Activated CD4-positive, alpha-beta memory T cell treated with anti-CD3 and anti-CD28 coated beads for 36 hours (primary cell): ENCODE measurements around the gene MRTFB. TPM values are rescaled to one million over a fixed set of nuclear protein-coding genes. Genes with fewer than 3 reads are reported as not detected.
"Not testable (repeated sequence)": the region's sequence is repeated elsewhere in the genome, so short reads cannot be mapped to it uniquely, and the experiment has no call there.

Experiments used
- CTCF ChIA-PET: fragments of 350-600 bp; sonication (Branson Sonifier 250); formaldehyde crosslinking; loops from one replicate; lab custom pipeline; 2021; ENCODE audit warnings: antibody characterized with exemption, inconsistent platforms; lab: Charles Lee
- POLR2A ChIA-PET: fragments of 350-600 bp; sonication (Branson Sonifier 250); formaldehyde crosslinking; loops from one replicate; lab custom pipeline; 2021; ENCODE audit warnings: antibody characterized with exemption; lab: Charles Lee
- DNase-seq: peaks from one replicate; pipeline ENCODE4 v3.0.0-alpha.2; 2020
- H3K27ac Mint-ChIP-seq: one replicate; pipeline ENCODE4 v1.8.0; 2021; ENCODE audit warnings: mixed read lengths
- H3K27me3 Mint-ChIP-seq: one replicate; pipeline ENCODE4 v1.8.0; 2021; ENCODE audit warnings: mixed read lengths
- H3K36me3 Mint-ChIP-seq: one replicate; pipeline ENCODE4 v1.8.0; 2021; ENCODE audit warnings: mixed read lengths
- H3K4me1 Mint-ChIP-seq: one replicate; pipeline ENCODE4 v1.8.0; 2021; ENCODE audit warnings: low read depth, mixed read lengths
- H3K4me3 Mint-ChIP-seq: one replicate; pipeline ENCODE4 v1.8.0; 2021; ENCODE audit warnings: mild to moderate bottlenecking, mixed read lengths
- H3K9me3 Mint-ChIP-seq: one replicate; pipeline ENCODE4 v1.8.0; 2021; ENCODE audit warnings: mixed read lengths
- intact Hi-C: fragments of 100-400 bp; cut with micrococcal nuclease; formaldehyde crosslinking; loops from one replicate; pipeline ENCODE4 v1.15.1; 2023
- total RNA-seq, 2 experiments: library from RNA; stranded (reverse); gene quantifications; one replicate each; pipeline ENCODE4 v1.2.3, GENCODE V29; 2021

Gene MRTFB, protein sequence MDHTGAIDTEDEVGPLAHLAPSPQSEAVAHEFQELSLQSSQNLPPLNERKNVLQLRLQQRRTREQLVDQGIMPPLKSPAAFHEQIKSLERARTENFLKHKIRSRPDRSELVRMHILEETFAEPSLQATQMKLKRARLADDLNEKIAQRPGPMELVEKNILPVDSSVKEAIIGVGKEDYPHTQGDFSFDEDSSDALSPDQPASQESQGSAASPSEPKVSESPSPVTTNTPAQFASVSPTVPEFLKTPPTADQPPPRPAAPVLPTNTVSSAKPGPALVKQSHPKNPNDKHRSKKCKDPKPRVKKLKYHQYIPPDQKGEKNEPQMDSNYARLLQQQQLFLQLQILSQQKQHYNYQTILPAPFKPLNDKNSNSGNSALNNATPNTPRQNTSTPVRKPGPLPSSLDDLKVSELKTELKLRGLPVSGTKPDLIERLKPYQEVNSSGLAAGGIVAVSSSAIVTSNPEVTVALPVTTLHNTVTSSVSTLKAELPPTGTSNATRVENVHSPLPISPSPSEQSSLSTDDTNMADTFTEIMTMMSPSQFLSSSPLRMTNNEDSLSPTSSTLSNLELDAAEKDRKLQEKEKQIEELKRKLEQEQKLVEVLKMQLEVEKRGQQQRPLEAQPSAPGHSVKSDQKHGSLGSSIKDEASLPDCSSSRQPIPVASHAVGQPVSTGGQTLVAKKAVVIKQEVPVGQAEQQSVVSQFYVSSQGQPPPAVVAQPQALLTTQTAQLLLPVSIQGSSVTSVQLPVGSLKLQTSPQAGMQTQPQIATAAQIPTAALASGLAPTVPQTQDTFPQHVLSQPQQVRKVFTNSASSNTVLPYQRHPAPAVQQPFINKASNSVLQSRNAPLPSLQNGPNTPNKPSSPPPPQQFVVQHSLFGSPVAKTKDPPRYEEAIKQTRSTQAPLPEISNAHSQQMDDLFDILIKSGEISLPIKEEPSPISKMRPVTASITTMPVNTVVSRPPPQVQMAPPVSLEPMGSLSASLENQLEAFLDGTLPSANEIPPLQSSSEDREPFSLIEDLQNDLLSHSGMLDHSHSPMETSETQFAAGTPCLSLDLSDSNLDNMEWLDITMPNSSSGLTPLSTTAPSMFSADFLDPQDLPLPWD
- total RNA-seq = 1 to 10 TPM; 8.8 to 9.7 TPM

DNA sequence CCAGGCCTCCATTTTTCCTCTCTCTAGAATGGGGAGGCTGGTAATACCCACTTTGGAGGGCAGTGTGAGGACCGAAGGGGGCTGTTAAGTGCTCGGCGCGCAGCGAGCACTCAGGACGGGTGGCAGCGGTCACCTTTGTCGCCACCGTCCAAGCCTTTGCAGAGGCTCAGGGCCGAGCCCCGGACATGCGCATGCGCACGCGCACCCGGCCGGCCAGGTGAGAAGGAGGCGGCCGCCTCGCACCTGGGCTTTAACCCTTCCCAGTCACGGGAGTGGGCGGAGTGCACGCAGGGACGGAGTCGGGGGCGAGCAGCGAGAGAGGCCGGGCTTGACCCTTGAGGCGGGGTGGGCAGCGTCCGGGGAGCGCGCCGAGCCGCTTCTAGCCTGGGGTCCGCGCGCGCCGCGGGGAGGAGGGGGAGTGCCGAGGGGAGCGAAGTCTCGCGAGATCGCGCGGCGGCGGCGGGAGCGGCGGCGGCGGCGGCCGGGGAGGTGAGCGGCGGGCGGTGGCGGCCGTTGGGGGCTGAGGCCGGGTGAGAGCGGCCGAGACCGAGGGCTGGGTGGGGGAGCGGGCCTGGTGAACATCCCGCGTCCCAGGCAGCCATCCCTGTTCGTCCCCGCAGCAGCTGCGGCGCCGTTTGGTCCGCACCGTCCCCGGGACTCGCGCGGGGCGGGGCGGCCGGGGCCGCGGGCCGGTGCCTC is at the start of gene MRTFB:
TSS of gene MRTFB (plus strand) at position 443 of the 699 bp plus-strand sequence. CDS start 69,288 bp downstream, outside the sequence.
- H3K4me1 Mint-ChIP-seq = peaks cover 12% of the 10 kb centered on the region
- peak within 1 kb of the TSS; percentile 83 for H3K4me3 Mint-ChIP-seq
- H3K27ac Mint-ChIP-seq = peak within 1 kb of the TSS; percentile 33
- no peaks in the 10 kb centered on the region for H3K36me3 Mint-ChIP-seq
- CTCF ChIA-PET = interaction anchor here (1.4 kb wide), 1 partner anchor 151 kb away, joined by 4 read pairs; the partner anchor contains the start of gene ERCC4
- H3K27me3 Mint-ChIP-seq = no peaks in the 10 kb centered on the region
- intact Hi-C loops = loop anchor here (2.0 to 5.0 kb wide), 3 partner anchors 134 to 560 kb away; partner anchors contain the start of gene PARN
- POLR2A ChIA-PET = no interaction called here
- H3K9me3 Mint-ChIP-seq = no peaks in the 10 kb centered on the region
- peak; percentile 82 for DNase-seq

DNA sequence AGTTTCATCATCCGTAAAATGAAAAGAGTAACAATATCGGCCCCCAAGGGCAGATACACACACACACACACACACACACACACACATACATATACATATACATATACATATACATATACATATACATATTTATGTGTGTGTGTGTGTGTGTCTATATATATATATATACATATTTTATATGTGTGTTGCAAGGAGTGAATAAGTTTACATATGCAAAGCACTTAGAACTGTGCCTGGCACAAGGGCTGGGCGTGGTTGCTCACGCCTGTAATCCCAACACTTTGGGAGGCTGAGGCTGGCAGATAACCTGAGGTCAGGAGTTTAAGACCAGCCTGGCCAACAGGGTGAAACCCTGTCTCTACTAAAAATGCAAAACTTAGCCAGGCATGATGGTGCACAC is 47.6 kb upstream of the MRTFB start:
- POLR2A ChIA-PET, H3K4me1 Mint-ChIP-seq, H3K27me3 Mint-ChIP-seq, DNase-seq, CTCF ChIA-PET, H3K4me3 Mint-ChIP-seq, H3K27ac Mint-ChIP-seq, H3K36me3 Mint-ChIP-seq, H3K9me3 Mint-ChIP-seq, intact Hi-C loops: not testable (repeated sequence)

DNA sequence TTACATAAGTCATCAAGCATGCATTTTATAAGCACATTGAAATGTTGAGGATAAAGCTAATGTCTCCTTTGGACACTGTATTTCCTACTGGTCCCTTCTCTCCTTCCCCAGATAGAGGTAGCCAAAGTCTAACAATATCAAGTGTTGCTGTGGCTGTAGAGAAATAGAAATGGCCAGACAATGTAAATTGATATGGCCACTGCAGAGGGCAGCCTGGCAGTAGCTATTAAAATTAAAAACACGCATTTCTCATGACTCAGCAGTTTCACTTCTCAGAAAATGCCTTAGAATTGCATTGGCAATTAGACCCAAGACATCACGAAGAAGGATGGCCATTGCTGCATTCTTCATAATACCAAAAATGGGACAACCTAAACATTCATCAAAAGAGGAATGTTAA is 46.8 kb upstream of the MRTFB start:
- POLR2A ChIA-PET = no interaction called here

DNA sequence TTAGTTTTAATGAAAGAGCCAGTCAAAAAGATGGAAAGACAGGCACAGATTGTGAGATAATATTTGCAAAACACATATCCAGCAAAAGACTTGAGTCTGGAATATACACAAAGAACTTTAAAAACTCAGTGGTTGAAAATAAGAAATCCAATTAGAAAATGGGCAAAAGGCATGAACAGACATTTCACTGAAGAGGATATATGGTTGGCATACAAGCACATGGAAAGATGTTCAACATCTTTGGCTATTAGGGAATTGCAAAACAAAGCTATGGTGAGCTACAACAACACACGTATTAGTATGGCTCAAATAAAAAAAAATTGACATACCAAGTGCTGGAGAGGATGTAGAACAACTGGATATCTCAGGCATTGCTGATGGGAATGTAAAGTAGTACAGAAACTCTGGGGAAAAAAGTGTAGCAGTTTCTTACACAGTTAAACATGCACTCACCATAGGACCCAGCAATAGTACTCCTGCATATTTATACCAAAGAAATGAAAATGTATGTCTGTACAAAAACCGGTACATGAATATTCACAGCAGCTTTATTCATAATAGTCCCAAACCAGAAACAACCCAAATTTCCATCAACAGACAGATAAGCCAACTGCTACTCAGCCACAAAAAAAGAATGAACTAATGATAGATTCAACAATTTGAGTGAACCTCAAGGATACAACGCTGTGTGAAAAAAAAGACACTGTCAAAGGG is 44.4 kb upstream of the MRTFB start:
- H3K4me3 Mint-ChIP-seq = no peak overlapping the region
- CTCF ChIA-PET = no interaction called here
- no peak overlapping the region for H3K27ac Mint-ChIP-seq
- peaks cover 10% of the 10 kb centered on the region for H3K27me3 Mint-ChIP-seq
- peaks cover 6% of the 10 kb centered on the region for H3K9me3 Mint-ChIP-seq
- intact Hi-C loops = no loop called here
- no peak for DNase-seq
- POLR2A ChIA-PET = no interaction called here
- no peaks in the 10 kb centered on the region for H3K36me3 Mint-ChIP-seq
- no peaks in the 10 kb centered on the region for H3K4me1 Mint-ChIP-seq

More for the DNA sequence above, 46.8 kb upstream of the MRTFB start:
- intact Hi-C loops = no loop called here
- Mint-ChIP-seq H3K9me3 (peaks cover 6% of the 10 kb centered on the region), H3K36me3 (no peaks in the 10 kb centered on the region), H3K27ac (no peak overlapping the region), H3K4me1 (no peaks in the 10 kb centered on the region), H3K27me3 (peaks cover 10% of the 10 kb centered on the region), H3K4me3 (no peak overlapping the region)
- CTCF ChIA-PET = no interaction called here
- no peak for DNase-seq

DNA sequence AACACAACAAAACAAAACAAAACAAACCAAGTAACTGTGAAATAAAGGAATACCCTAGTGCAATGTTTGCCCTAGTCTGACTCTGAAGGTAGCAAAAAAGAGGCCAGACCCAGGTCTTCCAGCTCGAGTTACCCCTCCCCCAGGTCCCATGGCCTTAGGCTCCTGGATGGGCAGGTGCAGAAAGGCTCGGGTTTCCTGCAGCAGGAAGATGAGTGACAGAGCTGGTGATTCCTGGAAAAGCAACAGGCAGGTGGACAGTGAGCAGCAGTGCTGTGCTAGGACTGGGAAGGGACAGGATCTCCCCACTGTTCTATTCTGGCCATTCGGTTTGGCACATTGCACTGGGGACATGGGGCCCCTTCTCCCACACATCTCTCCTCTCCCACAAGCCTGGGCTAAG is 42.9 kb upstream of the MRTFB start:
- H3K9me3 Mint-ChIP-seq = peaks cover 6% of the 10 kb centered on the region
- H3K4me3 Mint-ChIP-seq = no peak overlapping the region
- intact Hi-C loops = no loop called here
- H3K36me3 Mint-ChIP-seq = no peaks in the 10 kb centered on the region
- no peaks in the 10 kb centered on the region for H3K4me1 Mint-ChIP-seq
- ChIA-PET POLR2A (no interaction called here), CTCF (no interaction called here)
- peaks cover 10% of the 10 kb centered on the region for H3K27me3 Mint-ChIP-seq
- no peak overlapping the region for H3K27ac Mint-ChIP-seq
- DNase-seq = no peak

DNA sequence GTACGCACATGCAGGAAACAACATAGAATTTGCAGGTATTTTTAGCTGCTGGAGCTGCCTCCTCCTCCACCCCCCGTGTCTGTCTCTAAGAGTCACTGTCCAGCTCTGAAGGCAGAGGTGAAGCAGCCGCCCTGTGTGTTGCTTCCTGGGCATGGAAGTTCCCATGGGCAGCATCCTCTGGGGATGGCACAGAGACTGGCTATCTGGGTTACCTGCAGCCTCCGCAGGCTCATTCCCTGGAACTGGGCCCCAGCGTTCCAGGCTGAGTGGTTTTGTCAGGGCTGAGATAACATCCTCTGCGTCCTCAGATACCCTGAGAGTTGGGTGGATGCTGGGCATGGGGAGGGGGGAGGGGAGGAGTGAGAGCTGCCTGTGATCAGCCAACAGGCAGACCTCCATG is 41.5 kb upstream of the MRTFB start:
- peaks cover 6% of the 10 kb centered on the region for H3K9me3 Mint-ChIP-seq
- H3K27ac Mint-ChIP-seq = no peak overlapping the region

DNA sequence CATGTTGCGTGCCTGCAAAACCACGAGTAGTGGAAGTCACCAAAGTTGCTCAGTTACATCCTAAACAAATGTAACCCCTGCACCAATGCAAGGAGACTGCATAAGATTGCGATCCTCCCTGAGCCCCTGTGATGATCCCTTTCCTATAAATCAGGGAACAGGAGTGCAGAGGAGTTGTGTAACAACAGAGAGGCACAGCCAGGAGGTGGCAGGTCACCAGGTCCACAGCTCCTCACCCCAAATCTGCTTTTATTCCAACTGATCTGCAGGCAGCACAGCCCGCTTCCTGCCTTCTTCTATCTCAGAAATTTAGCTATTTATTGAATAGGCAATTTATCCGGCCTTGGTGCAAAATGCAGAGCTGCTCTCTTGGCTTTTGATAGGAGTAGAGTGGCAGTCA is 36.0 kb upstream of the MRTFB start:
- peaks cover 6% of the 10 kb centered on the region for H3K9me3 Mint-ChIP-seq
- intact Hi-C loops = no loop called here
- ChIA-PET POLR2A (no interaction called here), CTCF (no interaction called here)
- H3K27ac Mint-ChIP-seq = no peak overlapping the region
- DNase-seq = no peak
- no peak overlapping the region for H3K4me3 Mint-ChIP-seq
- no peaks in the 10 kb centered on the region for H3K27me3 Mint-ChIP-seq
- H3K4me1 Mint-ChIP-seq = no peaks in the 10 kb centered on the region
- no peaks in the 10 kb centered on the region for H3K36me3 Mint-ChIP-seq

More for the DNA sequence above, 41.5 kb upstream of the MRTFB start:
- ChIA-PET POLR2A (no interaction called here), CTCF (no interaction called here)
- Mint-ChIP-seq H3K4me1 (no peaks in the 10 kb centered on the region), H3K27me3 (peaks cover 6% of the 10 kb centered on the region), H3K4me3 (no peak overlapping the region), H3K36me3 (no peaks in the 10 kb centered on the region)
- no peak for DNase-seq
- intact Hi-C loops = no loop called here

DNA sequence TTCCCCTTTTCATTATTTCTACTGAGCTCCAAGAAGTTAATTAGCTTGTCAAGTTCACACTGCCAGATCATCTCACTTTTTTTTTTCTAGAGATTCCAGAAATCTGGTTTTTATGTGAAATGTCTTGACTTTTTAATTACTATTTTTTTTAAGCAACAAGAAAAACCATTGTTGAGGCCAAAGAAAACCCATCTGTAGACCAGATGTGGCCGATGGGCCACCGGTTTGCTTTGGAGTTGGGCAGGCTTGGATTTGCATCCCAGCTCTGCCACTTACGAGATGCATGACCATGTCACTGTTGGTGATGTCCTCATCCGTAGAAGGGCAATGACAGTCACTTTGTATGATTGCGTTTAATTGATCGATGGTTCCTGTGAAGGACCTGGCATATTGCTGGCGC is 34.2 kb upstream of the MRTFB start:
- Mint-ChIP-seq H3K27ac (no peak overlapping the region), H3K27me3 (no peaks in the 10 kb centered on the region), H3K36me3 (no peaks in the 10 kb centered on the region), H3K4me1 (peaks cover 4% of the 10 kb centered on the region), H3K9me3 (peaks cover 6% of the 10 kb centered on the region), H3K4me3 (no peak overlapping the region)
- ChIA-PET POLR2A (no interaction called here), CTCF (no interaction called here)
- no peak for DNase-seq
- intact Hi-C loops = no loop called here

DNA sequence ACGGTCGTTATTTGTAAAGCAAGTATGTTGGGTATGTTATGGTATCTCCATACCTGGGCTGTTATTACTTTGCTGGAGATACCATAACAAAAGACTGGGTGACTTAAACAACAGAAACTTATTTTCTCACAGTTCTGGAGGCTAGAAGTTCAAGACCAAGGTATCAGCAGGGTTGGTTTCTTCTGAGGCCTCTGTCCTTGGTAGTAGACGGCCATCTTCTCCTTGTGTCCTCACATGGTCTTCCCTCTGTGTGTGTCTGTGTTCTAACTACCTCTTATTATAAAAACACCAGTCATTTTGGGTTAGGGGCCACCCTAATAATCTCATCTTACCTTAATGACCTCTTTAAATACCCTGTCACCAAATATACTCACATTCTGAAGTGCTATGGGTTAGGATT is 33.2 kb upstream of the MRTFB start:
- DNase-seq = no peak
- H3K4me1 Mint-ChIP-seq = peaks cover 4% of the 10 kb centered on the region
- intact Hi-C loops = no loop called here
- ChIA-PET CTCF (no interaction called here), POLR2A (no interaction called here)
- peaks cover 6% of the 10 kb centered on the region for H3K9me3 Mint-ChIP-seq
- H3K27me3 Mint-ChIP-seq = no peaks in the 10 kb centered on the region
- no peaks in the 10 kb centered on the region for H3K36me3 Mint-ChIP-seq
- no peak overlapping the region for H3K27ac Mint-ChIP-seq
- H3K4me3 Mint-ChIP-seq = no peak overlapping the region

DNA sequence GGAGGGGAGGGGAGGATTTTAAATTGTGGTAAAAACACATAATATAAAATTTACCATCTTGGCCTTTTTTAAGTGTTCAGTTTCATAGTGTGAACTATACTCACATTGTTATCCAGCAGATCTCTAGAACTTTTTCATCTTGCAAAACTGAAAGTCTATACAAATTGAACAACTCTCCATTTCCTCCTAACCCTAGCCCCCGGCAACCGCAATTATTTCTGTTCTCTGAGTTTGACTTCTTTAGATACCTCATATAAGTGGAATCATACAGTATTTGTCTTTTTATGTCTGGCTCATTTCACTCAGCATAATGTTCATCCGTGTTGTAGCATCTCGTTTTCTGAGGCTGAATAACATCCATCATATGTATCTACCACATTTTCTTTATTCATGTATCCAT is 30.0 kb upstream of the MRTFB start:
- DNase-seq = peak; percentile 20
- Mint-ChIP-seq H3K27me3 (no peaks in the 10 kb centered on the region), H3K27ac (no peak overlapping the region), H3K4me3 (no peak overlapping the region), H3K9me3 (peaks cover 6% of the 10 kb centered on the region), H3K36me3 (no peaks in the 10 kb centered on the region), H3K4me1 (peaks cover 4% of the 10 kb centered on the region)
- intact Hi-C loops = no loop called here
- ChIA-PET POLR2A (no interaction called here), CTCF (no interaction called here)

DNA sequence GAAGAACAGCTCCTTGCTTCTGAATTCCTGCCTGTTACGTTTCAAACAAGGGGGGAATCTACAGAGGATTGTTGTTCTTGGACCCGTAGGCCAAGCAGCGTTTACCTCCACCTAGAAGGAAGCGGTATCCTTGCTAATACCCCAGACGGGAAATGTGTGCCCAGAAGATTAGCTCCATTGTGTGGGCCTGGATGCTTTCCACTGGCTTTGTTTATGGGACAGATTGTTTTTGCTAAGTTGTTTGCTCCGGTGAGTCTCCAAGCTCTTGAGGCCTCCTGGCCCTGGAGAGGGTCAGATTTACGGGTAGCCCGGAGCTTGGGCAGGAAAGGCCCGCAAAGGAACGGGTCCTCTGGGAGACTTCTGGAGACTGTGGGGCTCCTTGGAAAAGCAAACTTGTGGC is 28.4 kb upstream of the MRTFB start:
- H3K9me3 Mint-ChIP-seq = peaks cover 6% of the 10 kb centered on the region
- H3K27ac Mint-ChIP-seq = no peak overlapping the region
- H3K27me3 Mint-ChIP-seq = no peaks in the 10 kb centered on the region
- no peak overlapping the region for H3K4me3 Mint-ChIP-seq
- intact Hi-C loops = no loop called here
- no peak for DNase-seq
- POLR2A ChIA-PET = no interaction called here
- CTCF ChIA-PET = no interaction called here
- H3K36me3 Mint-ChIP-seq = no peaks in the 10 kb centered on the region
- H3K4me1 Mint-ChIP-seq = peaks cover 4% of the 10 kb centered on the region
